Activated effector memory CD4-positive, alpha-beta T cell treated with Interleukin-2 at 50 U/mL for 16 hours (primary cell): ENCODE results near the gene DCUN1D2.
"Not testable (repeated sequence)": the region's sequence is repeated elsewhere in the genome, so short reads cannot be mapped to it uniquely, and the experiment has no call there.

ENCODE experiments used
- DNase-seq: peaks from one replicate; pipeline ENCODE4 v3.0.0-alpha.2; 2020

The DCUN1D2 gene

GRCh38 chr13:113460599-113460998 is 29.9 kb downstream of the DCUN1D2 start:
- DNase-seq, result no peak

GRCh38 chr13:113460064-113460555 is 30.4 kb downstream of the DCUN1D2 start:
- no peak for DNase-seq

DNA sequence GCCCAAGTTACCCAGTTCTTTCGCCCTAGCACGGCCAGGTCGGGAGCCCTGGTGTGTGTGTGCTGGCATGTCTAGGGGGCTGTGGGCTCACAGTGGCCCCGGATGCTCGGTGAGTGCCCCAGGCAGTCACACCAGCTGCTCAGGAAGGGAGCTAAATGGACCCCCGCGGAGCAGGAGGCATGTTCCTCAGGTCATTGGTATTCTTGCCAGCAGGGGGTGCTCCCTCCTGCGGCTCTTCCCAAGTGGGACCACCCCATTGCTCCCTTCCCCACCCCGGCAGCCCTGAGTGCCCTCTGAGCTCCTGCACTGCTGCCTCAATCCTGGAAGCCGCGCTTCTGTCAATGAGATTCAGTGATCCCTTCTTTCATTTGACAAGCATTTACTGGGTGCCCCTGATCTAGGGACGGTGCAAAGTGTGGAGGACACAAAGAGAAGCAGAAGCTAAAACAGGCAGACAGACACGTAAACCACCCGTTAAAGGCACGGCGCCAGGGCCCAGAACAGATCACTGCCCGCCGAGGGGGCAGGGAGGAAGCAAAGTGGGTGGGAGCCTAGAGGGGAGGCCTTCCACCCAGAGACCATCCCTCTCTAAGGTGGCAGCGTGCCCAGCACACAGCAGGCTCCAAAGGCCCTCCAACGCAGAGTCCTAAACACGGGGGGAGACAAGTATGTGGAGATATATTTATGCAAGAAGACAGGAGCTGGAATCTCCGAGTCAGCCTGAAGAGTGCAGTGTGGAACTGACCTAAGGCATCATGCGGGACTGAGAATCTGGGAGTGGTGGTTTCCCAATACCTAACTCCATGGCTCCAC is 32.1 kb downstream of the DCUN1D2 start:
- no peak for DNase-seq

GRCh38 chr13:113457510-113457909 is 33.0 kb downstream of the DCUN1D2 start:
- no peak for DNase-seq

- DNase-seq, result no peak
Observed at GRCh38 chr13:113456116-113456702, 34.3 kb downstream of the DCUN1D2 start.

DNA sequence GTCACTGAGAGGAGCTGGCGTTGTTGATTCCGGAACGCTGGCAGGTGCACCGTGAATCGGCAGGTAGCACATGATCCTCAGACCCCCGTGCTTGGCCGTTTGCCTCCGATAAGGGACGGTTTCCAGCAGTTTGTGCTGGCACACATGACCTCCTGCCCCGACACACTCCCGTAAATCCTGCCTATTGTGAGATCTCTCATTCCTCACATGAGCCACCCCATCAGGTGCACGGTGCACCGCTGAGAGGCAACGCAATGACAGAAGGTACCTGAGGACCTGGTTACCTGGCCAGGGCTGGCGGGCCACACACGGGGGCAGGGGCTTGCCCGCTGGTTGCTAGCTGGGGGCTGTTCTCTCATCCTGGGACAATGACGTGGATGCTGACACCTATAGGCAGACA is 35.1 kb downstream of the DCUN1D2 start:
- no peak for DNase-seq

- no peak for DNase-seq
Observed at GRCh38 chr13:113454936-113455335, 35.6 kb downstream of the DCUN1D2 start.

DNA sequence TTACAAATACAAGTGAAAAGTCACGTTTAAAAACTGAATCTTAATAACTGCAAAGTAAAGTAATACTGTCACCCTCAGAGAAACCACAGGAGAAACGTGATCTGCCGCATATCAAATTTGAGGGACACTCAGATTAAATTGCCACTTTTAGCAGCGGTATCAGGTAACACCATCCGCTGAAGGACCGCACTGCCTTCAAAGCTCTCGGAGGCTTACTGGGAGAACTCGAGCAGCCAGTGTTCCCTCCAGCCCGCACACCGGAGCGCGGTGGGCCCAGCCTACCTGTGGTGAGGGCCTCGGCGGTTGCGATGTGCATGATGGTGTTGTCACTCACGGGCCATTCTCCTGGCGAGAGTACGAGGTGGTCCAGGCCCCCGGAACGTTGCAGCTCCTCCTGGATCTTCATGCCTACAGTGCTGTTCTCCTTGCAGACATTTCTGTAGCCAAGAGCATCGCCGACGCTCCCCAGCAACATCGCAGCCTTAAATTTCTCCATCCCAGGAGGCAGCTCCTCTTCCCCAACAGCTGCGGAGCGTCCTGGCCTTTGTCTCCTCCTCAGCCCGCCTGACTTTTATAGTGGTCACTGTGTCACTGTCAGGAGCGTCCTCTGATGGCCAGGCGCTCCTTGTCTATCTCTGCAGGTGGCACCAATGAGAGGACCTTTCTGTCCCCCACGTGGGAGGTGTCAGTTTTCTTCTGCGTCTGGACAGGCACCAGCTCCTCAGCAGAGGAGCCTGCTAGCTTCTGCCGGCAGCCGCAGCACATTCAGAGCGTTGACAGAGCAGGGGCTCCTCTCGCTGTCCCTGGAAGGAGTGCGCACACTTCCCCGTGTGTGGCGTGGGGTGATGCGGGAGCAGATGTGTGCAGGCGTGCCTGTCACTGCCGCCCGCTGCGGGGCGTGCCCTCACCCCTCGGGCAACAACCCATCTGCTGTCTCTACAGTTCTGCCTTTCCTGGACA is 37.3 kb downstream of the DCUN1D2 start, which contains the start of gene ADPRHL1:
Gene ADPRHL1 (minus strand): TSS at position 547 of the 960 bp plus-strand sequence. CDS start 51 bp downstream, at position 496.
- DNase-seq, result no peak

GRCh38 chr13:113452466-113452865 is 38.0 kb downstream of the DCUN1D2 start:
- DNase-seq, result no peak

DNA sequence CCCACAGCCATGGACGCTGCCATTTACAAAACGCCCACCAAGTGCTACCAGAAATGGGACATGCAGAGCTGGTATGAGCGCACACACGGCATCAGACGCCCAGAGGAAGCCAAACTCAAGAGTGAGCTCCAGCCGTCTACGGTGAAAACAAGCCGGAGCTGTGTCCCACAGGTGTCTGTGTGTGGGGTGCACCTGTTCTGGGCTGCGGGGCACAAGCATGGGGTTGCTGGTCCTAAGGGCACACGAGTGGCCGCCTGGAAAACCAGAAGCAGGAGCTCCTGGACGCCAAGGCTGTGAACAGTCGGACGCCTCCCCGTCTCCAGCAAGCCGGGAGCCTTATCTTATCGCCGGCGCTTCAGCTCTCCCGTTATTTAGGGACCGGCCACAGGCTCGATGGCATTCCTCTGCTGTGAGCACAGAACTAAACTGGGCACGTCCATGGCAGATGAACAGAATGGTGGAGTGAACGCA is 38.5 kb downstream of the DCUN1D2 start:
- no peak for DNase-seq

DNA sequence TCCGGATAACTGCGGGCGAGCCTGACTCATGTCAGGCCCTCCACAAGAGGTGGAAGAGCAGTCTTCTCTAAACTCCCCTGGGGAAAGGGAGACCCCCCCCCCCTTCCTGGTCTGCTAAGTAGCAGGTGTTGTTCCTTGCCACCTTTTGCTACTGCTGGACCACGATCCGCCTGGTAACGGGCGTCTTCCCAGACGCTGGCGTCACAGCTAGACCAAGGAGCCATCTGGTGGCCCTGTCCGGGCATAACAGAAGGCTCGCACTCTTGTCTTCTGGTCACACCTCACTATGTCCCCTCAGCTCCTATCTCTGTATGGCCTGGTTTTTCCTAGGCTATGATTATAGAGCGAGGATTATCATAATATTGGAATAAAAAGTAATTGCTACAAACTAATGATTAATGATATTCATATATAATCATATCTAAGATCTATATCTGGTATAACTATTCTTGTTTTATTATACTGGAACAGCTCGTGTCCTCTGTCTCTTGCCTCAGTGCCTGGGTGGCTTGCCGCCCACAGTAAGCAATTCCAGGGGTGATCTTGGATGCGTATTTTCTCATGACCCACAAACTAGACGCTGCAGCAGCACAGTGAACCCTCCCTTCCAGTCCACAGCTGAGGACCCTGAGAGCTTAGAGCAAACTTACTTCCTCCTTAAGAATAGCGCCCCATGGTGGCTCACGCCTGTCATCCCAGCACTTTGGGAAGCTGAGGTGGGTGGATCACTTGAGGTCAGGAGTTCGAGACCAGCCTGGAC is 39.5 kb downstream of the DCUN1D2 start:
- DNase-seq, result not testable (repeated sequence)

- not testable (repeated sequence) for DNase-seq
Observed at GRCh38 chr13:113450348-113450744, 40.2 kb downstream of the DCUN1D2 start.

- DNase-seq, result no peak
Observed at GRCh38 chr13:113449693-113450347, 40.7 kb downstream of the DCUN1D2 start.

- peak; percentile 69 for DNase-seq
Observed at GRCh38 chr13:113448885-113449692, 41.4 kb downstream of the DCUN1D2 start.

GRCh38 chr13:113448545-113448884 is 42.0 kb downstream of the DCUN1D2 start:
- DNase-seq, result no peak

DNA sequence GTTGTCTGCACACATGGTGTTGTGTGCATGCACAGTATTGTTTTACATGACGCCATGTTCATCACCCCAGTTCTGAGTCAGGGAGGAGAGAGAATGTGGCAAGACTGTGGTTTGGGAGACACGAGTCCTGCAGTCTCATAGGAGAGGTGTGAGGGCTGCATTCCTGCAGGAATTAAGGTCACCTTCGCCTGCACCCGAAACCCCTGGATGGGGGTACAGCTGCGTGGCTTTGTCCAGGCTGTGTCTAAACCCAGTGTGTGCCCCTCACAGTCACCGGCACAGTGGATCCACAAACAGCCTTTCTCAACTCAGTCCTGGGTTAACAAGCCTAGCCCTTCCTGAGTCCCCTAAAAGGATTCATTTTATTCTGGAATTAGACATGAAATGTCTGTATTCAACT is 42.9 kb downstream of the DCUN1D2 start:
- no peak for DNase-seq

DNA sequence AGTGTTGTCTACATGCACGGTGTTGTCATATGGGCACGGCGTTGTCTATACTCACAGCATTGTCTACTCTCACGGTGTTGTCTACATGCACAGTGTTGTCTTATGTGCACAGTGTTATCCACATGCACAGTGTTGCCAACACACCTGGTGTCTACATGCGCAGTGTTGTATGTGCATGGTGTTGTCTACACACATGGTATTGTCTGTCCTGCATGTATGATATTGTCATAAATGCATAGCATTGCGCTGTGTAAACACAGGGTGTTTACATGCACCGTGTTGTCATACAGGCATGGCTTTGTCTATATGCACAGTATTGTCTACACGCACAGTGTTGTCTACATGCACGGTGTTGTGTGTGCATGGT is 44.0 kb downstream of the DCUN1D2 start:
- no peak for DNase-seq

- no peak for DNase-seq
Observed at GRCh38 chr13:113445791-113446487, 44.6 kb downstream of the DCUN1D2 start.

DNA sequence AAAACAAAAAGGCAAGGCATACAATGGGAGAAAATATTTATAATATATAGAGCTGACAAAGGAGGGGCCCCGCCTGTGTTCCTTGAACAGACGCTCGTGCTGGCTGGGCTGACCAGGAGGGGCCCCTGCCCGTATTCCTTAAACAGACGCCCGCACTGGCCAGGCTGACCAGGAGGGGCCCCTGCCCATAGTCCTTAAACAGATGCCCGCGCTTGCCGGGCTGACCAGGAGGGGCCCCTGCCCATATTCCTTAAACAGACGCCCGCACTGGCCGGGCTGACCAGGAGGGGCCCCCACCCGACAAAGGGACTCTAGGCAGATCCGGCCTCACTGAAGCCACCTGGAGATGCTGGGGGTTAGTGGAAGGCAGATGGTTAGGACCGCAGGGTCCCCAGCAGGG is 46.5 kb downstream of the DCUN1D2 start:
- no peak for DNase-seq

GRCh38 chr13:113442985-113443362 is 47.5 kb downstream of the DCUN1D2 start:
- no peak for DNase-seq
